Endothelial cell of umbilical vein (primary cell): Measurements from ENCODE around the gene SLCO6A1. TPM values are rescaled to one million over a fixed set of nuclear protein-coding genes. Genes with fewer than 3 reads are reported as not detected.

Experiments used
- BruUV-seq: library from RNA; stranded (reverse); fragments of 400-500 nt; replicated peaks from 2 replicates; lab custom pipeline; 2021; lab: Mats Ljungman, UMichigan
- CTCF ChIA-PET: fragments of 300-600, 350-600 bp; sonication (Branson Sonifier 250); formaldehyde crosslinking; loops from one replicate; lab custom pipeline; 2021; ENCODE audit warnings: antibody characterized with exemption, inconsistent platforms; lab: Charles Lee
- POLR2A ChIA-PET: fragments of 300-600, 350-600 bp; sonication (Branson Sonifier 250); formaldehyde crosslinking; loops from one replicate; lab custom pipeline; 2021; ENCODE audit warnings: antibody characterized with exemption, inconsistent platforms; lab: Charles Lee
- DNase-seq: peaks from one replicate; pipeline ENCODE4 v3.0.0-alpha.2; 2011; ENCODE audit warnings: low read depth, low spot score
- FAIRE-seq: peaks from 2 replicates; lab custom pipeline; 2011; peaks lifted over from hg19 to GRCh38; lab: Jason Lieb, UNC
- H2AFZ ChIP-seq: 2 replicates; pipeline ENCODE4 v1.6.0; 2012; ENCODE audit warnings: low read depth, low read length, control low read depth, inconsistent platforms
- H3K27ac ChIP-seq: 2 replicates; pipeline ENCODE4 v1.5.1; 2011; ENCODE audit warnings: low read depth, mild to moderate bottlenecking, control low read depth, low read length, moderate library complexity; ENCODE audit not compliant: insufficient read depth
- H3K27me3 ChIP-seq, 2 experiments: 2 replicates each; pipeline versions ENCODE4 v1.6.0 to v1.6.1; 2011; ENCODE audit warnings: low read length in 2 of 2, mixed read lengths in 1 of 2; ENCODE audit not compliant: control insufficient read depth in 2 of 2, insufficient read depth in 2 of 2
- H3K36me3 ChIP-seq, 2 experiments: 2 replicates in 1 of 2; 3 replicates in 1 of 2; pipeline ENCODE4 v1.5.1; 2011; ENCODE audit warnings: low read length in 2 of 2, mild to moderate bottlenecking in 1 of 2, moderate library complexity in 1 of 2; ENCODE audit not compliant: control insufficient read depth in 2 of 2, insufficient read depth in 2 of 2; ENCODE audit errors: extremely low read depth in 1 of 2
- H3K4me1 ChIP-seq: 3 replicates; pipeline ENCODE4 v1.5.1; 2011; ENCODE audit warnings: mild to moderate bottlenecking, low read length; ENCODE audit not compliant: control insufficient read depth, insufficient read depth; ENCODE audit errors: extremely low read depth
- H3K4me2 ChIP-seq: 2 replicates; pipeline ENCODE4 v1.6.1; 2011; ENCODE audit warnings: low read length, control low read depth, mixed read lengths; ENCODE audit not compliant: insufficient read depth
- H3K4me3 ChIP-seq, 3 experiments: fragments of 200-600 bp in 1 of 3; sonication (generic), shearing (Covaris generic) in 1 of 3; replicated peaks in 1 of 3; 2 replicates each; pipeline ENCODE4 v1.5.1; 2011 to 2016; ENCODE audit warnings: control low read depth in 3 of 3, low read length in 3 of 3, mild to moderate bottlenecking in 2 of 3, inconsistent platforms in 1 of 3, low read depth in 1 of 3, moderate library complexity in 1 of 3; ENCODE audit not compliant: insufficient read depth in 1 of 3
- H3K79me2 ChIP-seq: 2 replicates; pipeline ENCODE4 v1.6.0; 2012; ENCODE audit warnings: low read length, inconsistent platforms; ENCODE audit not compliant: control insufficient read depth, insufficient read depth
- H3K9ac ChIP-seq: replicated peaks from 2 replicates; pipeline ENCODE3; 2011; ENCODE audit warnings: low read length, control low read depth; ENCODE audit not compliant: insufficient read depth; ENCODE audit errors: extremely low read depth
- H3K9me1 ChIP-seq: replicated peaks from 3 replicates; pipeline ENCODE4 v1.6.0; 2011; ENCODE audit warnings: mild to moderate bottlenecking, low read length; ENCODE audit not compliant: control insufficient read depth, insufficient read depth; ENCODE audit errors: extremely low read depth
- H3K9me3 ChIP-seq: replicated peaks from 2 replicates; pipeline ENCODE4 v1.5.1; 2012; ENCODE audit warnings: low read length, inconsistent platforms; ENCODE audit not compliant: control insufficient read depth, insufficient read depth
- H4K20me1 ChIP-seq: replicated peaks from 2 replicates; pipeline ENCODE3; 2011; ENCODE audit warnings: mild to moderate bottlenecking, low read length; ENCODE audit not compliant: control insufficient read depth, insufficient read depth; ENCODE audit errors: extremely low read depth
- EZH2 ChIP-seq: IDR thresholded peaks from 2 replicates; pipeline ENCODE4 v1.6.1; 2012; ENCODE audit warnings: borderline replicate concordance, low read depth, mild to moderate bottlenecking, moderate library complexity, low read length, inconsistent platforms; ENCODE audit not compliant: severe bottlenecking
- FOS ChIP-seq: IDR thresholded peaks from 2 replicates; pipeline ENCODE4 v1.6.1; 2011; ENCODE audit warnings: mild to moderate bottlenecking, low read length, moderate library complexity, borderline replicate concordance; ENCODE audit not compliant: insufficient read depth
- GATA2 ChIP-seq: IDR thresholded peaks from 2 replicates; pipeline ENCODE4 v1.7.0; 2011; ENCODE audit warnings: low read depth, mild to moderate bottlenecking, moderate library complexity, mixed read lengths, low read length; ENCODE audit not compliant: insufficient read length, insufficient read depth
- JUN ChIP-seq: IDR thresholded peaks from 2 replicates; pipeline ENCODE4 v1.6.1; 2011; ENCODE audit warnings: borderline replicate concordance, low read depth; ENCODE audit not compliant: insufficient read length, insufficient read depth
- MYC ChIP-seq: IDR thresholded peaks from one replicate; pipeline ENCODE4 v1.6.1; 2011; ENCODE audit warnings: mild to moderate bottlenecking, low read depth, low read length
- POLR2AphosphoS5 ChIP-seq: IDR thresholded peaks from 2 replicates; pipeline ENCODE4 v1.6.1; 2012; ENCODE audit warnings: low read depth, mild to moderate bottlenecking, control low read depth, low read length, moderate library complexity; ENCODE audit not compliant: insufficient read depth
- dilution Hi-C: fragments of 300-500 bp; cut with MboI; formaldehyde crosslinking; loops from one replicate; pipeline ENCODE4 v1.15.0; 2019; ENCODE audit warnings: low sequenced_read_pairs; ENCODE audit not compliant: extremely low pct_ligation_motif_present
- intact Hi-C: fragments of 100-400 bp; cut with micrococcal nuclease; formaldehyde crosslinking; loops from one replicate; pipeline ENCODE4 v1.10.0; 2022
- polyA plus RNA-seq, 4 experiments: library from polyadenylated mRNA; depleted of rRNA in 3 of 4; stranded (reverse) in 3 of 4; unstranded in 1 of 4; fragments of >200 nt; gene quantifications; 2 replicates each; pipeline versions ENCODE4 v1.2.1 to v1.2.3, GENCODE V29; 2011 to 2012; ENCODE audit warnings: missing spikeins in 1 of 4
- total RNA-seq: library from RNA; stranded (reverse); gene quantifications from 2 replicates; pipeline ENCODE4 v1.2.3, GENCODE V29; 2021
- TF ChIP-seq, protein P1 (sequence below): IDR thresholded peaks from 2 replicates; pipeline ENCODE4 v1.6.1; 2011; ENCODE audit not compliant: insufficient read depth, insufficient read length
- TF ChIP-seq, protein P2 (sequence below), 2 donors: IDR thresholded peaks; 1 replicate in 1 of 2; 2 replicates in 1 of 2; pipeline ENCODE4 v1.5.1; 2011; ENCODE audit warnings: low read length in 2 of 2, mild to moderate bottlenecking in 2 of 2, moderate library complexity in 2 of 2, control low read depth in 1 of 2, inconsistent platforms in 1 of 2, low read depth in 1 of 2; ENCODE audit not compliant: insufficient read depth in 1 of 2; ENCODE audit errors: extremely low read depth in 1 of 2

Gene SLCO6A1
- total and polyA plus RNA-seq, 2 donors (not counting 3 experiments of a cell fraction or from before 2014, with no cell fraction given), result not detected

DNA sequence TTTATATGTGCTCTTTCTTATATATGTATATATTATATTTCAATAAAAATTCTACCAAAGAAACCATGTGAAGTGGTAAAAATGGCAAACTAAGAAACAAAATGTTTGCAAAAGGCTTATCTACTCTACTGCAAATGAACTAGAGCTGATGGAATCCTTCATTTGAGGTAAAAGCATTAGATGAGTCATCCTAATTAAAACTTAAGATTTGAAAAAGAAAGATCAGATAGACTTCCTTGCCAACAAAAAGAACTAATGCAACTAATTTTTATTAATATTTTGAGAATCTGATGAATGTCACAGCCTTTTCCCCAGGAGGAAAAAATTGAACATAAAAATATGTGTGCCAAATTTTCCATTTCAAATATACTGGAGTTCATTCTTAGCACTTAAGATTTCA is 118.6 kb downstream of the SLCO6A1 start:
- DNase-seq, result no peak
- TF ChIP-seq GATA2 (no peak), FOS (no peak), JUN (peak; percentile 14)
- no peak overlapping the region for H3K27ac ChIP-seq
- no peaks in the 10 kb centered on the region for H3K9me3 ChIP-seq
- intact Hi-C loops (no loop called here), dilution Hi-C loops (no loop called here)
- no peaks in the 10 kb centered on the region for H4K20me1 ChIP-seq
- H3K79me2 ChIP-seq, result no peaks in the 10 kb centered on the region
- BruUV-seq, result no TSS peak
- FAIRE-seq, result no peak
- H2AFZ ChIP-seq, result no peak overlapping the region
- no peaks in the 10 kb centered on the region for H3K36me3 ChIP-seq
- ChIA-PET POLR2A (no interaction called here), CTCF (no interaction called here)
- no peaks in the 10 kb centered on the region for H3K27me3 ChIP-seq
- H3K9ac ChIP-seq, result no peak overlapping the region
- H3K4me2 ChIP-seq, result no peak overlapping the region
- no peaks in the 10 kb centered on the region for H3K9me1 ChIP-seq
- H3K4me3 ChIP-seq, result no peak overlapping the region
- H3K4me1 ChIP-seq, result no peaks in the 10 kb centered on the region

DNA sequence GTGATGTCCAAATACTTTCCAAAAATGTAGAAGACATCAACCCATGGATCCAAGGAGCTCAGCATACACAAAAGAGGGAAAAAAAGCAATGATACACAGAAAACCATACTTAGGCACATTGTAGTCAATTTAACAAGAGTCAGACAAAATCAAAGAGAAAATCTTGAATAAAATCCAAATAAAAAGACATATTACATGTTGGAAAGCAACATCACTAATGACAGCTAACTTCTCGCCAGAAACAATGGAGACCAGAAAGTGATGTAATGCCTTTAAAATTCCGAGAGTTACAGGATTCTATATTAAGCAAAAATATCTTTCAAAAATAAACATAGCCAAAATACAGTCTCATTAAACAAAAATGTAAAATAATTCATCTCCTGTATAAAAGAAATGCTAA is 122.9 kb downstream of the SLCO6A1 start:
- no peak overlapping the region for H3K4me2 ChIP-seq
- H3K4me1 ChIP-seq, result no peaks in the 10 kb centered on the region
- no peak overlapping the region for H3K4me3 ChIP-seq
- TF ChIP-seq EZH2 (no peak), JUN (no peak), MYC (no peak), FOS (no peak), POLR2AphosphoS5 (no peak), GATA2 (no peak)
- TF ChIP-seq, protein P1, sequence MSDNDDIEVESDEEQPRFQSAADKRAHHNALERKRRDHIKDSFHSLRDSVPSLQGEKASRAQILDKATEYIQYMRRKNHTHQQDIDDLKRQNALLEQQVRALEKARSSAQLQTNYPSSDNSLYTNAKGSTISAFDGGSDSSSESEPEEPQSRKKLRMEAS, result no peak
- TF ChIP-seq, protein P2, sequence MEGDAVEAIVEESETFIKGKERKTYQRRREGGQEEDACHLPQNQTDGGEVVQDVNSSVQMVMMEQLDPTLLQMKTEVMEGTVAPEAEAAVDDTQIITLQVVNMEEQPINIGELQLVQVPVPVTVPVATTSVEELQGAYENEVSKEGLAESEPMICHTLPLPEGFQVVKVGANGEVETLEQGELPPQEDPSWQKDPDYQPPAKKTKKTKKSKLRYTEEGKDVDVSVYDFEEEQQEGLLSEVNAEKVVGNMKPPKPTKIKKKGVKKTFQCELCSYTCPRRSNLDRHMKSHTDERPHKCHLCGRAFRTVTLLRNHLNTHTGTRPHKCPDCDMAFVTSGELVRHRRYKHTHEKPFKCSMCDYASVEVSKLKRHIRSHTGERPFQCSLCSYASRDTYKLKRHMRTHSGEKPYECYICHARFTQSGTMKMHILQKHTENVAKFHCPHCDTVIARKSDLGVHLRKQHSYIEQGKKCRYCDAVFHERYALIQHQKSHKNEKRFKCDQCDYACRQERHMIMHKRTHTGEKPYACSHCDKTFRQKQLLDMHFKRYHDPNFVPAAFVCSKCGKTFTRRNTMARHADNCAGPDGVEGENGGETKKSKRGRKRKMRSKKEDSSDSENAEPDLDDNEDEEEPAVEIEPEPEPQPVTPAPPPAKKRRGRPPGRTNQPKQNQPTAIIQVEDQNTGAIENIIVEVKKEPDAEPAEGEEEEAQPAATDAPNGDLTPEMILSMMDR (IDR thresholded peaks at IDR 0.05; ENCODE audit: extremely low read depth in 1 of 2, insufficient read depth in 1 of 2, low read depth in 1 of 2, low read length in 2 of 2), result no peak
- no peaks in the 10 kb centered on the region for H3K36me3 ChIP-seq
- dilution Hi-C loops, result no loop called here
- no peaks in the 10 kb centered on the region for H3K27me3 ChIP-seq
- no peaks in the 10 kb centered on the region for H3K79me2 ChIP-seq
- no peak overlapping the region for H3K9ac ChIP-seq
- ChIA-PET POLR2A (no interaction called here), CTCF (no interaction called here)
- H3K27ac ChIP-seq, result no peak overlapping the region
- no TSS peak for BruUV-seq
- H3K9me1 ChIP-seq, result no peaks in the 10 kb centered on the region
- H2AFZ ChIP-seq, result no peak overlapping the region
- no peaks in the 10 kb centered on the region for H4K20me1 ChIP-seq
- FAIRE-seq (no peak), DNase-seq (no peak)
- H3K9me3 ChIP-seq, result no peaks in the 10 kb centered on the region
- intact Hi-C loops, result no loop called here
